ENCODE results near the gene NRDC. TPM values are rescaled to one million over a fixed set of nuclear protein-coding genes. Genes with fewer than 3 reads are reported as not detected.
A peak's percentile ranks its signal among the peaks of the same experiment; 100 is the strongest.

NRDC gene
- total and polyA plus RNA-seq, 2 experiments from 2014 or later, result 51.3 to 113 TPM

GRCh38 chr1:51760872-51761271 lies 117.7 kb downstream of the NRDC start:
- no peaks in the 10 kb centered on the region for H3K4me1 ChIP-seq (ENCODE audit: low read depth)
- H3K27me3 ChIP-seq, result no peaks in the 10 kb centered on the region
- H3K36me3 ChIP-seq, result peaks cover 27% of the 10 kb centered on the region
- no peak overlapping the region for H3K4me3 ChIP-seq
- no peak for DNase-seq (ENCODE audit: low read depth in 1 of 2, low spot score in 1 of 2)
- TF ChIP-seq CTCF (IDR thresholded peaks at IDR 0.05; ENCODE audit: low read depth, low read length), result no peak
- no peak overlapping the region for H3K27ac ChIP-seq
- no peaks in the 10 kb centered on the region for H3K9me3 ChIP-seq (ENCODE audit: low read depth)

- H3K36me3 ChIP-seq, result peaks cover 31% of the 10 kb centered on the region
- no peak overlapping the region for H3K27ac ChIP-seq
- no peak overlapping the region for H3K4me3 ChIP-seq
- no peaks in the 10 kb centered on the region for H3K9me3 ChIP-seq (ENCODE audit: low read depth)
- H3K4me1 ChIP-seq (ENCODE audit: low read depth), result peaks cover 6% of the 10 kb centered on the region
- no peaks in the 10 kb centered on the region for H3K27me3 ChIP-seq
- no peak for TF ChIP-seq CTCF (IDR thresholded peaks at IDR 0.05; ENCODE audit: low read depth, low read length)
- DNase-seq (ENCODE audit: low read depth in 1 of 2, low spot score in 1 of 2), result no peak
Measured at GRCh38 chr1:51758310-51758709, 120.2 kb downstream of the NRDC start.

- Histone ChIP-seq H3K36me3 (peaks cover 33% of the 10 kb centered on the region), H3K4me3 (no peak overlapping the region), H3K4me1 (ENCODE audit: low read depth) (peaks cover 6% of the 10 kb centered on the region), H3K27me3 (no peaks in the 10 kb centered on the region), H3K27ac (no peak overlapping the region), H3K9me3 (ENCODE audit: low read depth) (no peaks in the 10 kb centered on the region)
- no peak for DNase-seq (ENCODE audit: low read depth in 1 of 2, low spot score in 1 of 2)
- TF ChIP-seq CTCF (IDR thresholded peaks at IDR 0.05; ENCODE audit: low read depth, low read length), result no peak
Measured at GRCh38 chr1:51756290-51756689, 122.2 kb downstream of the NRDC start.

GRCh38 chr1:51755437-51755836 lies 123.1 kb downstream of the NRDC start:
- no peak for TF ChIP-seq CTCF (IDR thresholded peaks at IDR 0.05; ENCODE audit: low read depth, low read length)
- Histone ChIP-seq H3K27ac (no peak overlapping the region), H3K4me1 (ENCODE audit: low read depth) (peaks cover 6% of the 10 kb centered on the region), H3K9me3 (ENCODE audit: low read depth) (no peaks in the 10 kb centered on the region), H3K27me3 (no peaks in the 10 kb centered on the region), H3K36me3 (peaks cover 36% of the 10 kb centered on the region), H3K4me3 (no peak overlapping the region)
- no peak for DNase-seq (ENCODE audit: low read depth in 1 of 2, low spot score in 1 of 2)

GRCh38 chr1:51754666-51755065 lies 123.9 kb downstream of the NRDC start:
- Histone ChIP-seq H3K9me3 (ENCODE audit: low read depth) (no peaks in the 10 kb centered on the region), H3K4me1 (ENCODE audit: low read depth) (peaks cover 6% of the 10 kb centered on the region), H3K36me3 (peaks cover 40% of the 10 kb centered on the region), H3K27me3 (no peaks in the 10 kb centered on the region), H3K4me3 (no peak overlapping the region), H3K27ac (no peak overlapping the region)
- no peak for DNase-seq (ENCODE audit: low read depth in 1 of 2, low spot score in 1 of 2)
- no peak for TF ChIP-seq CTCF (IDR thresholded peaks at IDR 0.05; ENCODE audit: low read depth, low read length)

- DNase-seq (ENCODE audit: low read depth in 1 of 2, low spot score in 1 of 2), result no peak
- Histone ChIP-seq H3K27me3 (no peaks in the 10 kb centered on the region), H3K4me3 (no peak overlapping the region), H3K4me1 (ENCODE audit: low read depth) (peaks cover 6% of the 10 kb centered on the region), H3K36me3 (peaks cover 44% of the 10 kb centered on the region), H3K9me3 (ENCODE audit: low read depth) (no peaks in the 10 kb centered on the region), H3K27ac (peak overlapping the region; percentile 41)
- no peak for TF ChIP-seq CTCF (IDR thresholded peaks at IDR 0.05; ENCODE audit: low read depth, low read length)
Measured at GRCh38 chr1:51753969-51754368, 124.6 kb downstream of the NRDC start.

Data from cardiac muscle cell (in vitro differentiated cells and primary cell).